ENCODE results near the gene PDE9A. TPM values are rescaled to one million over a fixed set of nuclear protein-coding genes. Genes with fewer than 3 reads are reported as not detected.

The PDE9A gene
- total and polyA plus RNA-seq, 10 donors, result 7.9 to 45.5 (median 23.8) TPM

GRCh38 chr21:42775123-42775522 lies 121.7 kb downstream of the PDE9A start:
- H3K36me3 ChIP-seq, result peaks cover 0 to 46% (median 7%) of the 10 kb centered on the region in 6 donors
- peak; percentile 58 for DNase-seq
- H3K27ac ChIP-seq, result no peak overlapping the region
- no peaks in the 10 kb centered on the region for H3K9me3 ChIP-seq
- WGBS, 5 donors, result 87 to 96% (median 91%) methylated on average over 12 of the region's 12 CpGs
- H3K27me3 ChIP-seq (replicated peaks in 1 of 7), result peaks cover 0 to 25% (median 0%) of the 10 kb centered on the region in 7 donors
- peaks cover 2 to 22% (median 9%) of the 10 kb centered on the region in 6 donors for H3K4me1 ChIP-seq
- TF ChIP-seq CTCF (IDR thresholded peaks at IDR 0.05 in 8 of 11, conservative IDR thresholded peaks at IDR 0.05 in 3 of 11), result no peak
- TF ChIP-seq POLR2A (IDR thresholded peaks at IDR 0.05), result no peak
- no peak for TF ChIP-seq POLR2AphosphoS5 (IDR thresholded peaks at IDR 0.05)
- intact Hi-C loops (cut with DNase I; ENCODE audit: low total_unique reads), result no loop called here
- H3K4me3 ChIP-seq, result no peak overlapping the region

- H3K9me3 ChIP-seq, result no peaks in the 10 kb centered on the region
- TF ChIP-seq POLR2AphosphoS5 (IDR thresholded peaks at IDR 0.05) (no peak), POLR2A (IDR thresholded peaks at IDR 0.05) (no peak), CTCF (IDR thresholded peaks at IDR 0.05 in 8 of 11, conservative IDR thresholded peaks at IDR 0.05 in 3 of 11) (no peak)
- no peak overlapping the region for H3K27ac ChIP-seq
- DNase-seq, result no peak
- peaks cover 0 to 33% (median 0%) of the 10 kb centered on the region in 7 donors for H3K27me3 ChIP-seq (replicated peaks in 1 of 7)
- H3K36me3 ChIP-seq, result peaks cover 0 to 38% (median 4%) of the 10 kb centered on the region in 6 donors
- 80 to 86% (median 85%) methylated on average over 10 to 13 of the region's 13 CpGs for WGBS, 5 donors
- H3K4me1 ChIP-seq, result peaks cover 2 to 29% (median 15%) of the 10 kb centered on the region in 6 donors
- intact Hi-C loops (cut with DNase I; ENCODE audit: low total_unique reads), result no loop called here
- no peak overlapping the region for H3K4me3 ChIP-seq
Measured at GRCh38 chr21:42775891-42776290, 122.5 kb downstream of the PDE9A start.

- 74 to 93% (median 87%) methylated on average over 8 to 18 of the region's 18 CpGs for WGBS, 5 donors
- no peak overlapping the region for H3K4me3 ChIP-seq
- H3K4me1 ChIP-seq, result peaks cover 6 to 42% (median 23%) of the 10 kb centered on the region in 6 donors
- TF ChIP-seq POLR2A (IDR thresholded peaks at IDR 0.05) (no peak), POLR2AphosphoS5 (IDR thresholded peaks at IDR 0.05) (no peak), CTCF (IDR thresholded peaks at IDR 0.05 in 8 of 11, conservative IDR thresholded peaks at IDR 0.05 in 3 of 11) (no peak)
- no peaks in the 10 kb centered on the region for H3K9me3 ChIP-seq
- peak; percentile 64 for DNase-seq
- peaks cover 0 to 46% (median 9%) of the 10 kb centered on the region in 7 donors for H3K27me3 ChIP-seq (replicated peaks in 1 of 7)
- intact Hi-C loops (cut with DNase I; ENCODE audit: low total_unique reads), result no loop called here
- no peak overlapping the region for H3K27ac ChIP-seq
- peaks cover 0 to 25% (median 0%) of the 10 kb centered on the region in 6 donors for H3K36me3 ChIP-seq
Measured at GRCh38 chr21:42777064-42777756, 123.8 kb downstream of the PDE9A start.

GRCh38 chr21:42777757-42778344 lies 124.4 kb downstream of the PDE9A start:
- Histone ChIP-seq H3K27me3 (replicated peaks in 1 of 7) (peaks cover 0 to 52% (median 9%) of the 10 kb centered on the region in 7 donors), H3K9me3 (no peaks in the 10 kb centered on the region), H3K4me1 (peaks cover 7 to 49% (median 27%) of the 10 kb centered on the region in 6 donors), H3K4me3 (no peak overlapping the region), H3K36me3 (peaks cover 0 to 22% (median 0%) of the 10 kb centered on the region in 6 donors), H3K27ac (peak overlapping the region in 1 of 8 donors; percentile 30)
- TF ChIP-seq POLR2AphosphoS5 (IDR thresholded peaks at IDR 0.05), result peak in 1 of 3 donors; percentile 9
- TF ChIP-seq POLR2A (IDR thresholded peaks at IDR 0.05), result no peak
- DNase-seq, result peak; percentile 82
- 59 to 72% (median 63%) methylated on average over 20 to 21 of the region's 21 CpGs for WGBS, 5 donors
- intact Hi-C loops (cut with DNase I; ENCODE audit: low total_unique reads), result no loop called here

Data from spleen (tissue), 11 donors.